ENCODE data around the gene DAG1. TPM values are rescaled to one million over a fixed set of nuclear protein-coding genes. Genes with fewer than 3 reads are reported as not detected.

The DAG1 gene
- total RNA-seq, 3 donors from 2014 or later = 19.9 to 25.6 (median 25.4) TPM

DNA sequence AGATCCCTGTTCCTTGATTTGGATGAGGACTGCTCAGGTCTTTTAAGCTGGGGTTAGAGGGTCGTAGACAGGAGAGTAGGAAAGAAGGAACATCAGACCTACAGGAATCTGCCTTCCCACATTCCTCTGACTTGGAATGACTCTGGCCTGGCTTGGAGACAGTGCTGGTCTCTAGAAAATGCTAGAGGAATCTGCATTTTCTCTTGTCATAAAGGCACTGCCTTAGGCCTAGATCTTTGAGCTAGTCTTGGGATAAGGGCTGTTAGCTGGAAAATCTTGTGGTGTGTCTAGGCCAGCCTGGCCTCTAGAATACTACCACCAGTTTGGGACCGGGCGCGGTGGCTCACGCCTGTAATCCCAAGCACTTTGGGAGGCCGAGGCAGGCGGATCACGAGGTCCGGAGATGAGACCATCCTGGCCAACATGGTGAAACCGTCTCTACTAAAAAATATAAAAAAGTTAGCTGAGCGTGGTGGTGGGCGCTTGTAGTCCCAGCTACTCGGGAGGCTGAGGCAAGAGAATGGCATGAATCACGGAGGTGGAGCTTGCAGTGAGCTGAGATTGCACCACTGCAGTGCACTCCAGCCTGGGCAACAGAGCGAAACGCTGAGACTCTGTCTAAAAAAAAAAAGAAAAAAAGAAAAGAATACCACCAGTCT is 66.9 kb downstream of the DAG1 start:
- no peak for DNase-seq
- no peak for ATAC-seq
- Mint-ChIP-seq H3K36me3 (ENCODE audit: insufficient read depth) (no peaks in the 10 kb centered on the region), H3K4me1 (ENCODE audit: low read depth) (peaks cover 5% of the 10 kb centered on the region), H3K27me3 (ENCODE audit: low read depth) (no peaks in the 10 kb centered on the region), H3K9me3 (no peaks in the 10 kb centered on the region), H3K4me3 (no peak overlapping the region)

DNA sequence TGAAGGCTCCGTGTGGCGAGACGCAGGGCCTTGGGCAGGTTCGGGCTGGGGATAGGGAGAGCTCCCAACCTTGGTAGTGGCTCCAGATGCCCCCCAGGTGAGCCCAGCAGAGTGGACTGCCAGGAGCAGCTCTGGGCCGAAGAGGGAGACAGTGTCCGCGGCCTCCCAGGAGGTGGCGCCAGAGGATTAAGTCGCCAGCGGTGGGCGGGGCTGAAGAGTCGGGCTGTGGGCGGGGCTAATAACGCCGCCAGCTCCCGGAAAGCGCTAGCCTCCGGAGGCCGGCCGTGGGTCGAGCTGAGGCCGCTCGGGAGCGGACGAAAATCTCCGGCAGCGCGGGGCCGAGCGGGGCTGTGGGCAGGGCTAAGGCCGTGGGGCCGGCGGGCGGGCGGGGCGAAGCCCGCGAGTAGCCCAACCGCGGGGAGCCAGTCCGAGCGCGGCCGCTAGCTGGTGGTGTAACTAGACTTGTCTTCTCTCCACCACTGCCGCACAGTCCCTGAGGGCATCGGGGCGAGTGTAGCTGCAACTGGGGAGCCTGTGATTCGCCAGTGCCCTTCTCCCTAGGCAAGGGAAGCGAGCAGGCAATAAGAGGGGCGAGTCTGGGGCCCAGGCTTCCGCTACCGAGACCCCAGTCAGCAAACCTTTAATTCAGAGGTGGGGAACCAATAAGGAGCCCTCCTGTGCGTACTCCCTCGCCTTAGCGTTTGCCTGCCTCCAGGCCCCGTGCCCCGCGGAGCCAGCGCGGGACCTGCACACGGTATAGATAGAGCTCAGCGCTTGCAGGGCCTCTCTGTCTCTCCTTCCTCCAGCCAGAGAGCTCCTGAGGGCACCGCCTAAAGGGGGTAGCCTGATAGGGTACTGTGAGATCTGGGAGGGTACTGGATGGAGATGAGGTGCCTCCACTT is 69.8 kb downstream of the DAG1 start:
- no peaks in the 10 kb centered on the region for H3K9me3 Mint-ChIP-seq
- ATAC-seq (peak; percentile 94), DNase-seq (peak; percentile 94)
- peaks cover 5% of the 10 kb centered on the region for H3K4me1 Mint-ChIP-seq (ENCODE audit: low read depth)
- H3K27me3 Mint-ChIP-seq (ENCODE audit: low read depth) = peaks cover 3% of the 10 kb centered on the region
- H3K4me3 Mint-ChIP-seq = peak overlapping the region; percentile 77
- H3K36me3 Mint-ChIP-seq (ENCODE audit: insufficient read depth) = no peaks in the 10 kb centered on the region

- peaks cover 18% of the 10 kb centered on the region for H3K4me1 Mint-ChIP-seq (ENCODE audit: low read depth)
- peaks cover 39% of the 10 kb centered on the region for H3K27me3 Mint-ChIP-seq (ENCODE audit: low read depth)
- DNase-seq = no peak
- no peaks in the 10 kb centered on the region for H3K9me3 Mint-ChIP-seq
- peak overlapping the region; percentile 0 for H3K4me3 Mint-ChIP-seq
- no peak for ATAC-seq
- peaks cover 2% of the 10 kb centered on the region for H3K36me3 Mint-ChIP-seq (ENCODE audit: insufficient read depth)
These were observed 82.0 kb downstream of the DAG1 start for GRCh38 chr3:49552087-49552486.

GRCh38 chr3:49553324-49553691 is 83.2 kb downstream of the DAG1 start:
- DNase-seq (no peak), ATAC-seq (no peak)
- Mint-ChIP-seq H3K4me1 (ENCODE audit: low read depth) (peaks cover 18% of the 10 kb centered on the region), H3K9me3 (no peaks in the 10 kb centered on the region), H3K27me3 (ENCODE audit: low read depth) (peaks cover 50% of the 10 kb centered on the region), H3K4me3 (peak overlapping the region; percentile 88), H3K36me3 (ENCODE audit: insufficient read depth) (peaks cover 2% of the 10 kb centered on the region)

DNA sequence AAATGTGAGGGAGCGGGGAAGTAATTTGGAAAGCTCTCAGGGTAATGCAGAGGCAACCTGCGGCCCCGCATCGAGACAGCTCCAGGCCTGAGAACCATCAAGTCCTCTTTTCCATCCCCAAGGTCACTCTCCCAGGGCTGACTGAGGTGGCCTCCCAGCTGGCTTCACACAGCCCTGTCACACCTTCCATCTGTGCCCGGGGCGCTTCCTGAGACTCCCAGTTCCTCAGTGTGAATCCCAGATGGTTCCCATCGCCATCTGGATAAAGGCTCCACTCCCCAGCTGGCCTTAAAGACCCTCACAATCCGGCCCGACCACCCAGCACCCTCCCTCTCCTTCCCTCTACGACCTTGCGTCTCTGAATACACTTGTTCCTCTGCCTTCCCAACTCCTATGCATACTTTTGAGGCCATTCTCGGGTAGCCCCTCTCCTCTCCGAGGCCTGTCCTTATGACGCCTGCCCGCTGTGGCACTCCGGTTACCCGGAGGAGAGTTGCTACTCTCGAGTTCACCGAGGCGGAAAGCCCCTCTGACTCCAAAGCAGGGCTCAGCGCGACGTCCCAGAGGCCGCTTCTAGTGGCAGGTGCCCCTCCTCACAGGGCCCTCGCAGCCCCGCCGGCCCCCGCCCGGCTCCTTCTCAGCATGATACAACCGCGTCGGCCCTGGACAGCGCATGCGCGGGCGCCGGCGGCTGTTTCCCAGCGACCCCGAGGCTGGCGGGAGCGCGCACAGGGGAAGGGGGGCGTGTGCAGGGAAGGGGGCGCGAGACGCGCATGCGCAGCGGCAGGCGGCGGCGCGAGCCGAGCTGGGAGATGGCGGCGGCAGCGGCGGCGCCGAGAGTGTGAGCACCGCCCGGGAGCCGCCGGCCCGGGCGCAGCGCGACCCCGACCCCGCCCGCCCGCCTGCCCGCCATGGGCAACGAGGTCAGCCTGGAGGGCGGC is 83.9 kb downstream of the DAG1 start, which contains the start of gene BSN:
TSS of gene BSN (plus strand) at position 786 of the 941 bp plus-strand sequence. CDS start at position 912, 126 bp downstream.
- Mint-ChIP-seq H3K9me3 (no peaks in the 10 kb centered on the region), H3K4me3 (peak within 1 kb of the TSS; percentile 88), H3K27me3 (ENCODE audit: low read depth) (peaks cover 48% of the 10 kb centered on the region), H3K4me1 (ENCODE audit: low read depth) (peaks cover 18% of the 10 kb centered on the region), H3K36me3 (ENCODE audit: insufficient read depth) (peaks cover 2% of the 10 kb centered on the region)
- DNase-seq (peak; percentile 87), ATAC-seq (peak; percentile 82 to 92)

DNA sequence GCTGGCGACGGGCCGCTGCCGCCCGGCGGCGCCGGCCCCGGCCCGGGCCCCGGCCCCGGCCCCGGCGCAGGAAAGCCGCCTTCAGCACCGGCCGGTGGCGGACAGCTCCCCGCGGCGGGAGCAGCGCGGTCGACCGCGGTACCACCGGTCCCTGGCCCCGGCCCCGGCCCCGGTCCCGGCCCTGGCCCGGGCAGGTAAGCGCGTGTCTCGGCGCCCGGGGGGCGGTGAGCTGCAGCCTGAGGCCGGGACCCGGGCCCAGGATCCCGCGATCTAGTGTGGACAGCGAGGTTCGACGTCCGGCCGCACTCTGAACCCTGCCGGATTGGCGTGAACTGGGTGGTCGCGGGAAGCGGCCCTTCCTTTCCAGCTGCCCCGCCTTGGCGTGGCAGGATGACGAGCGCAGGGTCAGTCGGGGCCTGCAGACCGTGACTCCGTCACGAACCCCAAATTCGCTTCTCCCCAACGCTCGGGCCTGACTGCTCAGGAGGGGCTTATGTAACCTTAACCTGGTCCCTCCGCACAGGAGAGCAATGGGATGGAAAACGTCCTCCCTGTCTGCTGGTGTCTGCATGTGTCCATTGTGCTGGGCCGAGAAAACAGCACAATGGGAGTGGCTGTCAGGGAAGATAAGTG is 84.7 kb downstream of the DAG1 start:
- peaks cover 2% of the 10 kb centered on the region for H3K36me3 Mint-ChIP-seq (ENCODE audit: insufficient read depth)
- peak overlapping the region; percentile 71 for H3K4me3 Mint-ChIP-seq
- DNase-seq (no peak), ATAC-seq (peak; percentile 77 to 81)
- H3K4me1 Mint-ChIP-seq (ENCODE audit: low read depth) = peaks cover 18% of the 10 kb centered on the region
- H3K27me3 Mint-ChIP-seq (ENCODE audit: low read depth) = peaks cover 51% of the 10 kb centered on the region
- peaks cover 6% of the 10 kb centered on the region for H3K9me3 Mint-ChIP-seq

DNA sequence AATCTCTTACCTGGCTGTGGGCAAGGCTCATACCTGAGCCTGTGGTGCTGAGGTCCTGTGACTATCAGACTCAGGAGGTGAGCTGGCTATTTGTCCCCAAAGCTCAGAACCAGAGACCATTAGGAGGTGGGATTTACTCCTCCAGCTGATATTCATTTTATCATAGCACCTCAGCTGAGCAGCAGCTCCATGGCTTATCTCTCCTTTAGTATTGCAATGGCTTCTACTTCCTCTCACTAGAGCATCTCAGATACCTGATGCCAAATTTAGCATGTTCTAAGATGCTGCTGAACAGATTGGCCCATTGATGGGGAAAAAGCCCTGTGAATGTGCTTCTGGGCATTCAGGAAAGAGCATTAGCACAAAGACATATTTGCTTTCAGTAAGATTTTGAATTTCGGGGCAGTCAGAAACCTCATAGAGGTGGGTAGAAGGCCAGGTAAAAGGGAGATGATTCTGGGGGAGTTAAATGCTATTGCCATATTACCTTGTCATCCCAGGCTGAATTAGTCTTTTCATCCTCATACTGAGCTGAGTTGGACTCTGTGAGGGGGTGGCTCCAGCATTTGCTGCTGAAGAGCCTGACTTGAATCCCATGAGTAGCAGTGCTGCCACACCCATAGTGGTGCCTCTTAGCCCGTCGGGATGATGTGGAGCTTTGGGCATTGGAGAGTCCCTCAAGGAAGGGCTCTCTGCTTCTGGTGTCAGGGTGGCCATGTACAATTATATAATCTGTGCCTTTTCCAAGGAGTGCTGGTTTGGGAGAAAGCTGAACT is 86.6 kb downstream of the DAG1 start:
- H3K27me3 Mint-ChIP-seq (ENCODE audit: low read depth) = peaks cover 55% of the 10 kb centered on the region

GRCh38 chr3:49563040-49563578 is 93.0 kb downstream of the DAG1 start:
- H3K9me3 Mint-ChIP-seq = peaks cover 6% of the 10 kb centered on the region
- H3K36me3 Mint-ChIP-seq (ENCODE audit: insufficient read depth) = no peaks in the 10 kb centered on the region
- H3K27me3 Mint-ChIP-seq (ENCODE audit: low read depth) = peaks cover 23% of the 10 kb centered on the region
- H3K4me3 Mint-ChIP-seq = no peak overlapping the region
- H3K4me1 Mint-ChIP-seq (ENCODE audit: low read depth) = no peaks in the 10 kb centered on the region
- DNase-seq = no peak
- no peak for ATAC-seq

More for the DNA sequence above, 86.6 kb downstream of the DAG1 start:
- DNase-seq = no peak
- Mint-ChIP-seq H3K9me3 (peaks cover 6% of the 10 kb centered on the region), H3K4me1 (ENCODE audit: low read depth) (peaks cover 15% of the 10 kb centered on the region), H3K36me3 (ENCODE audit: insufficient read depth) (peaks cover 2% of the 10 kb centered on the region), H3K4me3 (no peak overlapping the region)
- ATAC-seq = no peak

DNA sequence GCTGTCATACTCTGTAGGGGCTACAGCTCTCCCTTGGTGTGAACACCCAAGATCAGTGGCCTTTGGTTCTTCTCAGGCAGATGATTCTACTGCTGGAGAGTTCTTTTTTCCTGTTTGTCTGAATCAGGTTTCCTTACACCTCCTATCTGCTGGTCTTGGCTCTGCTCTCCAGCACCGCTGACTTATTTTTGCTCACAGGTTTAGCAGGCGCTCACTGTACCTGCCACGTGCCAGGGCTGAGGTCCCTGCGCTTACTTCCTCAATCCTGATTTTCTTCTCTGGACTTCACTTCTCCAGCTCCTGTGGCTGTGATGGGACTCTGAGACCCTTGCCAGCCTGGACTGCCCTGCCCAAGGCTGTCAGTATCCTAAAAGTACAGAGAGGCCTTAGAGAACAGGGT is 93.7 kb downstream of the DAG1 start:
- Mint-ChIP-seq H3K4me1 (ENCODE audit: low read depth) (no peaks in the 10 kb centered on the region), H3K27me3 (ENCODE audit: low read depth) (peaks cover 19% of the 10 kb centered on the region), H3K36me3 (ENCODE audit: insufficient read depth) (no peaks in the 10 kb centered on the region), H3K9me3 (peaks cover 6% of the 10 kb centered on the region), H3K4me3 (no peak overlapping the region)
- DNase-seq (no peak), ATAC-seq (no peak)

- peaks cover 10% of the 10 kb centered on the region for H3K27me3 Mint-ChIP-seq (ENCODE audit: low read depth)
- ATAC-seq = no peak
- H3K4me3 Mint-ChIP-seq = no peak overlapping the region
- H3K4me1 Mint-ChIP-seq (ENCODE audit: low read depth) = no peaks in the 10 kb centered on the region
- no peaks in the 10 kb centered on the region for H3K9me3 Mint-ChIP-seq
- no peaks in the 10 kb centered on the region for H3K36me3 Mint-ChIP-seq (ENCODE audit: insufficient read depth)
- DNase-seq = no peak
These were observed 96.2 kb downstream of the DAG1 start for GRCh38 chr3:49566312-49566711.

GRCh38 chr3:49567406-49567805 is 97.3 kb downstream of the DAG1 start:
- H3K4me1 Mint-ChIP-seq (ENCODE audit: low read depth) = no peaks in the 10 kb centered on the region
- no peak for ATAC-seq
- peaks cover 3% of the 10 kb centered on the region for H3K27me3 Mint-ChIP-seq (ENCODE audit: low read depth)
- H3K4me3 Mint-ChIP-seq = no peak overlapping the region
- no peaks in the 10 kb centered on the region for H3K9me3 Mint-ChIP-seq
- H3K36me3 Mint-ChIP-seq (ENCODE audit: insufficient read depth) = no peaks in the 10 kb centered on the region
- DNase-seq = no peak

- peaks cover 1% of the 10 kb centered on the region for H3K27me3 Mint-ChIP-seq (ENCODE audit: low read depth)
- H3K9me3 Mint-ChIP-seq = no peaks in the 10 kb centered on the region
- ATAC-seq (no peak), DNase-seq (no peak)
- H3K36me3 Mint-ChIP-seq (ENCODE audit: insufficient read depth) = no peaks in the 10 kb centered on the region
- H3K4me3 Mint-ChIP-seq = no peak overlapping the region
- H3K4me1 Mint-ChIP-seq (ENCODE audit: low read depth) = no peaks in the 10 kb centered on the region
These were observed 98.9 kb downstream of the DAG1 start for GRCh38 chr3:49568965-49569364.

All from activated T-cell treated with anti-CD3 and anti-CD28 coated beads, Interleukin-2, amount 50 U/mL, for 4 hours (primary cell).